ENCODE results near the gene MCM7. TPM values are rescaled to one million over a fixed set of nuclear protein-coding genes. Genes with fewer than 3 reads are reported as not detected.

The MCM7 gene
- total RNA-seq, 1 donor from 2014 or later: 206 TPM

GRCh38 chr7:100093925-100094486 lies 7.2 kb downstream of the MCM7 start:
- no peak overlapping the region for H3K4me3 ChIP-seq
- H3K27ac ChIP-seq: peak overlapping the region; percentile 60
- no peaks in the 10 kb centered on the region for H3K9me3 Mint-ChIP-seq
- peaks cover 57% of the 10 kb centered on the region for H3K36me3 Mint-ChIP-seq
- H3K9me3 ChIP-seq (ENCODE audit: low read depth): no peaks in the 10 kb centered on the region
- H4K20me1 ChIP-seq (ENCODE audit: low read depth): peaks cover 63% of the 10 kb centered on the region
- H3K4me3 Mint-ChIP-seq: no peak overlapping the region
- no peak overlapping the region for H3K9ac ChIP-seq
- no peak overlapping the region for H3K4me2 ChIP-seq
- peaks cover 98% of the 10 kb centered on the region for H3F3A ChIP-seq (ENCODE audit: low read depth)
- TF ChIP-seq EZH2 (IDR thresholded peaks at IDR 0.05): no peak
- no peak for TF ChIP-seq EZH2phosphoT487 (IDR thresholded peaks at IDR 0.05)
- TF ChIP-seq CTCF (IDR thresholded peaks at IDR 0.05): no peak
- peaks cover 7% of the 10 kb centered on the region for H3K4me1 ChIP-seq
- H3K79me2 ChIP-seq (ENCODE audit: low read depth): peaks cover 56% of the 10 kb centered on the region
- no peak for DNase-seq (ENCODE audit: low spot score)
- H3K27ac Mint-ChIP-seq: no peak overlapping the region
- no peaks in the 10 kb centered on the region for H3K27me3 ChIP-seq
- peaks cover 17% of the 10 kb centered on the region for H3K27me3 Mint-ChIP-seq (ENCODE audit: insufficient read depth, low read depth)
- H2AFZ ChIP-seq (replicated peaks): no peak overlapping the region
- H3K4me1 Mint-ChIP-seq: peaks cover 34% of the 10 kb centered on the region
- peaks cover 19% of the 10 kb centered on the region for H3K36me3 ChIP-seq

GRCh38 chr7:100093498-100093897 lies 7.7 kb downstream of the MCM7 start:
- H2AFZ ChIP-seq (replicated peaks): no peak overlapping the region
- H3K36me3 Mint-ChIP-seq: peaks cover 52% of the 10 kb centered on the region
- H3K27ac ChIP-seq: peak overlapping the region; percentile 60
- H3K4me3 ChIP-seq: no peak overlapping the region
- H3F3A ChIP-seq (ENCODE audit: low read depth): peaks cover 95% of the 10 kb centered on the region
- H3K4me1 Mint-ChIP-seq: peaks cover 29% of the 10 kb centered on the region
- peaks cover 14% of the 10 kb centered on the region for H3K36me3 ChIP-seq
- H3K9ac ChIP-seq: no peak overlapping the region
- H3K4me1 ChIP-seq: peaks cover 3% of the 10 kb centered on the region
- no peak overlapping the region for H3K27ac Mint-ChIP-seq
- no peaks in the 10 kb centered on the region for H3K27me3 ChIP-seq
- H3K27me3 Mint-ChIP-seq (ENCODE audit: insufficient read depth, low read depth): peaks cover 13% of the 10 kb centered on the region
- DNase-seq (ENCODE audit: low spot score): no peak
- H3K9me3 ChIP-seq (ENCODE audit: low read depth): no peaks in the 10 kb centered on the region
- no peaks in the 10 kb centered on the region for H3K9me3 Mint-ChIP-seq
- no peak overlapping the region for H3K4me2 ChIP-seq
- H3K79me2 ChIP-seq (ENCODE audit: low read depth): peaks cover 53% of the 10 kb centered on the region
- peak overlapping the region; percentile 33 for H3K4me3 Mint-ChIP-seq
- H4K20me1 ChIP-seq (ENCODE audit: low read depth): peaks cover 58% of the 10 kb centered on the region
- no peak for TF ChIP-seq EZH2phosphoT487 (IDR thresholded peaks at IDR 0.05)
- no peak for TF ChIP-seq CTCF (IDR thresholded peaks at IDR 0.05)
- TF ChIP-seq EZH2 (IDR thresholded peaks at IDR 0.05): no peak

- no peak overlapping the region for H3K9ac ChIP-seq
- H3K4me3 ChIP-seq: no peak overlapping the region
- peaks cover 13% of the 10 kb centered on the region for H3K27me3 Mint-ChIP-seq (ENCODE audit: insufficient read depth, low read depth)
- H4K20me1 ChIP-seq (ENCODE audit: low read depth): peaks cover 53% of the 10 kb centered on the region
- H3K4me2 ChIP-seq: no peak overlapping the region
- no peak for TF ChIP-seq EZH2phosphoT487 (IDR thresholded peaks at IDR 0.05)
- TF ChIP-seq CTCF (IDR thresholded peaks at IDR 0.05): no peak
- TF ChIP-seq EZH2 (IDR thresholded peaks at IDR 0.05): no peak
- H3K27ac Mint-ChIP-seq: no peak overlapping the region
- H3F3A ChIP-seq (ENCODE audit: low read depth): peaks cover 95% of the 10 kb centered on the region
- peak overlapping the region; percentile 60 for H3K27ac ChIP-seq
- no peak overlapping the region for H3K4me3 Mint-ChIP-seq
- peaks cover 10% of the 10 kb centered on the region for H3K36me3 ChIP-seq
- peaks cover 29% of the 10 kb centered on the region for H3K4me1 Mint-ChIP-seq
- H3K79me2 ChIP-seq (ENCODE audit: low read depth): peaks cover 48% of the 10 kb centered on the region
- no peaks in the 10 kb centered on the region for H3K9me3 ChIP-seq (ENCODE audit: low read depth)
- peaks cover 49% of the 10 kb centered on the region for H3K36me3 Mint-ChIP-seq
- peaks cover 3% of the 10 kb centered on the region for H3K4me1 ChIP-seq
- H3K9me3 Mint-ChIP-seq: no peaks in the 10 kb centered on the region
- no peak for DNase-seq (ENCODE audit: low spot score)
- no peaks in the 10 kb centered on the region for H3K27me3 ChIP-seq
- no peak overlapping the region for H2AFZ ChIP-seq (replicated peaks)
These were observed 8.1 kb downstream of the MCM7 start for GRCh38 chr7:100093054-100093453.

Measured in neural progenitor cell (in vitro differentiated cells).